ENCODE measurements around the gene BBOX1. TPM values are rescaled to one million over a fixed set of nuclear protein-coding genes. Genes with fewer than 3 reads are reported as not detected.

The BBOX1 gene
- polyA plus RNA-seq, 1 experiment, result 0.07 TPM

DNA sequence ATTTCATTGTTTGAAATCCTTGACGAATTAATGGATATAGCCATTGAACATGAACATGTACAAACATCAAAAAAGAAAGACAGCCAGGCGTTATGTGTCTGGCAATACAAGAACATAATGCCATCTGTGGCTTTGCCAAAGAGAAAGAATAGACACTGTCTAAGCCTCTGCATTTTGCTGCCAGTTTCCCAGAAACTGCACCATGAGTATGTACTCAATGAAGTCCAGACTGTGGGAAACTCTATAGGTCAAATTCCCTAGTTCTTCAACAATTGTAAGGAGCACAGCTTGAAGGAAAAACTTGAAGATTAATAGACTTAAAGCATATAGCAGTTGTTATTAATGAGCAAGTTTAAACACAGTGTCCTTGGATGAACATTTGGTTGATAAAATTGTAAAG, 71.3 kb downstream of the BBOX1 start:
- no peak for DNase-seq (ENCODE audit: low read depth, low spot score)
- TF ChIP-seq, protein P1, sequence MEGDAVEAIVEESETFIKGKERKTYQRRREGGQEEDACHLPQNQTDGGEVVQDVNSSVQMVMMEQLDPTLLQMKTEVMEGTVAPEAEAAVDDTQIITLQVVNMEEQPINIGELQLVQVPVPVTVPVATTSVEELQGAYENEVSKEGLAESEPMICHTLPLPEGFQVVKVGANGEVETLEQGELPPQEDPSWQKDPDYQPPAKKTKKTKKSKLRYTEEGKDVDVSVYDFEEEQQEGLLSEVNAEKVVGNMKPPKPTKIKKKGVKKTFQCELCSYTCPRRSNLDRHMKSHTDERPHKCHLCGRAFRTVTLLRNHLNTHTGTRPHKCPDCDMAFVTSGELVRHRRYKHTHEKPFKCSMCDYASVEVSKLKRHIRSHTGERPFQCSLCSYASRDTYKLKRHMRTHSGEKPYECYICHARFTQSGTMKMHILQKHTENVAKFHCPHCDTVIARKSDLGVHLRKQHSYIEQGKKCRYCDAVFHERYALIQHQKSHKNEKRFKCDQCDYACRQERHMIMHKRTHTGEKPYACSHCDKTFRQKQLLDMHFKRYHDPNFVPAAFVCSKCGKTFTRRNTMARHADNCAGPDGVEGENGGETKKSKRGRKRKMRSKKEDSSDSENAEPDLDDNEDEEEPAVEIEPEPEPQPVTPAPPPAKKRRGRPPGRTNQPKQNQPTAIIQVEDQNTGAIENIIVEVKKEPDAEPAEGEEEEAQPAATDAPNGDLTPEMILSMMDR (IDR thresholded peaks at IDR 0.05; ENCODE audit: low read depth, low read length), result no peak
- H3K27ac ChIP-seq (ENCODE audit: low read depth, low read length), result no peak overlapping the region
- peaks cover 5% of the 10 kb centered on the region for H3K27me3 ChIP-seq (ENCODE audit: control insufficient read depth, insufficient read depth, low read length)
- POLR2A ChIA-PET, result no interaction called here
- H3K4me3 ChIP-seq (ENCODE audit: low read depth, low read length), result no peak overlapping the region
- H3K9me3 ChIP-seq (ENCODE audit: control insufficient read depth, insufficient read depth, low read length), result no peaks in the 10 kb centered on the region
- CTCF ChIA-PET, result interaction anchor here (0.9 kb wide), 1 partner anchor 8 kb away, joined by 3 read pairs; no protein-coding TSS in a partner anchor

DNA sequence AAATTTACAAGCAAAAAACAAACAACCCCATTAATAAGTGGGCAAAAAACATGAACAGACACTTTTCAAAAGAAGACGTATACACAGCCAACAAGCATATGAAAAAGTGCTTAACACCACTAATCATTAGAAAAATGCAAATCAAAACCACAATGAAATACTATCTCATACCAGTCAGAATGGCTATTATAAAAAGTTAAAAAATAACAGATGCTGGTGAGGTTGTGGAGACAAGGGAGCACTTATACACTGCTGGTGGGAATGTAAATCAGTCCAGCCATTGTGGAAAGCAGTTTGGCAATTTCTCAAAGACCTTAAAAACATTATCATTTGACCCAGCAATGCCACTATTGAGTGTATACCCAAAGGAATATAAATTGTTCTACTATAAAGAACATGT, 72.3 kb downstream of the BBOX1 start:
- CTCF ChIA-PET, result interaction anchor here (1.0 kb wide), 1 partner anchor 45 kb away, joined by 3 read pairs; no protein-coding TSS in a partner anchor
- Histone ChIP-seq H3K27ac (ENCODE audit: low read depth, low read length) (no peak overlapping the region), H3K4me3 (ENCODE audit: low read depth, low read length) (no peak overlapping the region), H3K9me3 (ENCODE audit: control insufficient read depth, insufficient read depth, low read length) (no peaks in the 10 kb centered on the region), H3K27me3 (ENCODE audit: control insufficient read depth, insufficient read depth, low read length) (peaks cover 5% of the 10 kb centered on the region)
- TF ChIP-seq, protein P1 (IDR thresholded peaks at IDR 0.05; ENCODE audit: low read depth, low read length), result no peak
- POLR2A ChIA-PET, result no interaction called here
- no peak for DNase-seq (ENCODE audit: low read depth, low spot score)

DNA sequence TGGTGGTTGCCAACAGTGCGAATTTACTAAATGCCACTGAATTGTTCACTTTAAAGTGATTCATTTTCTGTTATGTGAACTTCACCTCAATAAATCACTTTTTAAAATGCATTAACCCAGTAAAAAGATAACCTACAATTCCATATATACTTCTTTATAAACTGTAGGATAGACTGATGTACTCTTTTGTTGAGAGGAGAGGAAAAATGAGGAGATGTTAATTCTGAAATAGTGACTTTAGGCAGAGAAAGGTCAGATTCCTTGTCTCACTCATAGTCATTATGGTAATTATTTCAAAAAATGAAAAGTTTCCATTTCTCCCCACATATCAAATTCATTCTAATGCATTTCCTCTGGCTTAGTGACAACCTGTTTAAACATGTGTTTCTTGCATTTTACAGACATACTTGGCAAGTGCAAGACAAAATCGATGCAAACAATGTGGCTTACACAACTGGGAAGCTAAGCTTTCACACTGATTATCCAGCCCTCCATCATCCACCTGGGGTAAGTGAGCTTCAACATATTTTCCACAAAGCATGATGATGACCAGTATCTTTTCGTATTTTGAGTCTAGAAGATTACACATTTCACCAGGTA, 74.5 kb downstream of the BBOX1 start:
- Histone ChIP-seq H3K27me3 (ENCODE audit: control insufficient read depth, insufficient read depth, low read length) (peaks cover 3% of the 10 kb centered on the region), H3K4me3 (ENCODE audit: low read depth, low read length) (no peak overlapping the region), H3K9me3 (ENCODE audit: control insufficient read depth, insufficient read depth, low read length) (no peaks in the 10 kb centered on the region), H3K27ac (ENCODE audit: low read depth, low read length) (no peak overlapping the region)
- TF ChIP-seq, protein P1 (IDR thresholded peaks at IDR 0.05; ENCODE audit: low read depth, low read length), result no peak
- DNase-seq (ENCODE audit: low read depth, low spot score), result no peak
- POLR2A ChIA-PET, result no interaction called here
- CTCF ChIA-PET, result interaction anchor here (1.1 kb wide), 1 partner anchor 9 kb away, joined by 3 read pairs; no protein-coding TSS in a partner anchor

DNA sequence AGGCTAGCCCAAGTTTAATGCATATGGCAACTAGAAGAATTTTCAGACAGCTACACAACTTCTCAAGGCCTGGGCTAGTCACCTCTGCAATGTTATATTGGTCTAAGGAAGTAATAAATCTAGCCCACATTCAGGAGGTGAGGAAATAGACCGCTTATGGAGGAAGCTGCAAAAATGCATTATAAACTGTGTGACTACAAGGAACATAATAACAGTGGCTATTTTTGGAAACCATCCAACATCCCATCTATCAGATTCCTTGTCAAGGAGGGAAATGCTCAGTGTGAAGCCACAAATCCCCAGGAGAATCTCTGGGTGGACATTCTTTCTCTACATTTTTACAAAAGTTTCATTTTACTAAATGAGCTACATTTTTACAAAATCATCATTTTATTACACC, 76.1 kb downstream of the BBOX1 start:
- no peak overlapping the region for H3K4me3 ChIP-seq (ENCODE audit: low read depth, low read length)
- POLR2A ChIA-PET, result no interaction called here
- H3K9me3 ChIP-seq (ENCODE audit: control insufficient read depth, insufficient read depth, low read length), result no peaks in the 10 kb centered on the region
- TF ChIP-seq, protein P1 (IDR thresholded peaks at IDR 0.05; ENCODE audit: low read depth, low read length), result no peak
- CTCF ChIA-PET, result interaction anchor here (1.3 kb wide), 2 partner anchors 41 to 42 kb away, joined by 3 to 6 read pairs; no protein-coding TSS in a partner anchor
- no peak overlapping the region for H3K27ac ChIP-seq (ENCODE audit: low read depth, low read length)
- H3K27me3 ChIP-seq (ENCODE audit: control insufficient read depth, insufficient read depth, low read length), result no peaks in the 10 kb centered on the region
- DNase-seq (ENCODE audit: low read depth, low spot score), result no peak

DNA sequence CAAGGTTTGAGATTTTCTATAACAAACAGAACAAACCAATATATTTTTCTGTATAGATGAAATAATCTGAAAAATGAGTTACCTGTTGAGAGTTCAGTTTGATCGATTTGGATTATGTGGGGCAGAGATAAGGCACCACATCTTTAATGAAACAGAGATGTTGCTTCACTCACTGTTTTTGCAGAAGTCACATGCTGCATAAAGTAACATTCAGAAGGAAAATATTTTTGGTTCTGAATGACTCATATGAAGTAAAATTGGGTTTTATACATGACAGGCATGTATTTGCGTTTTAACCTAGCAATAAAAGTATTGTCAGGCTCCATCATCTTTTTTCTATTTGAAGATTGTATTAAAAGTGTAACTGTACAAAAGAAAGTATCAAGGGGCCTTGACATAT, 77.8 kb downstream of the BBOX1 start:
- no peak overlapping the region for H3K4me3 ChIP-seq (ENCODE audit: low read depth, low read length)
- no peaks in the 10 kb centered on the region for H3K9me3 ChIP-seq (ENCODE audit: control insufficient read depth, insufficient read depth, low read length)
- no peak for DNase-seq (ENCODE audit: low read depth, low spot score)
- ChIA-PET POLR2A (no interaction called here), CTCF (no interaction called here)
- no peak overlapping the region for H3K27ac ChIP-seq (ENCODE audit: low read depth, low read length)
- no peaks in the 10 kb centered on the region for H3K27me3 ChIP-seq (ENCODE audit: control insufficient read depth, insufficient read depth, low read length)
- TF ChIP-seq, protein P1 (IDR thresholded peaks at IDR 0.05; ENCODE audit: low read depth, low read length), result no peak

Measured in AG04450 (cell line).